K562 (cell line): ENCODE measurements around the gene ZSWIM1.

ENCODE experiments used
- CREB3 ChIP-seq: fragments of 450-650 bp; conservative IDR thresholded peaks from 2 replicates; pipeline ENCODE4 v1.6.1; 2016; ENCODE audit warnings: missing genetic modification characterization, low read depth, mild to moderate bottlenecking, missing compliant biosample characterization, moderate library complexity
- CTCF ChIP-seq, 3 experiments: IDR thresholded peaks in 2 of 3; conservative IDR thresholded peaks in 1 of 3; 2 replicates each; pipeline ENCODE4 v1.5.1; 2011 to 2012; ENCODE audit warnings: low read length in 3 of 3, mild to moderate bottlenecking in 3 of 3, control low read depth in 2 of 3, improper control_type of control experiment in 1 of 3, inconsistent platforms in 1 of 3, low read depth in 1 of 3, mixed read lengths in 1 of 3, moderate library complexity in 1 of 3; ENCODE audit not compliant: insufficient read depth in 2 of 3
- FIP1L1 ChIP-seq: fragments of 200-400 bp; formaldehyde crosslinking; IDR thresholded peaks from 2 replicates; pipeline ENCODE4 v1.6.1; 2018; ENCODE audit warnings: mild to moderate bottlenecking, low read depth, low read length; ENCODE audit not compliant: poor library complexity, severe bottlenecking
- MEIS2 ChIP-seq: fragments of 450-650 bp; IDR thresholded peaks from 2 replicates; pipeline ENCODE4 v1.6.1; 2014; ENCODE audit warnings: mild to moderate bottlenecking; ENCODE audit not compliant: partially characterized antibody

DNA sequence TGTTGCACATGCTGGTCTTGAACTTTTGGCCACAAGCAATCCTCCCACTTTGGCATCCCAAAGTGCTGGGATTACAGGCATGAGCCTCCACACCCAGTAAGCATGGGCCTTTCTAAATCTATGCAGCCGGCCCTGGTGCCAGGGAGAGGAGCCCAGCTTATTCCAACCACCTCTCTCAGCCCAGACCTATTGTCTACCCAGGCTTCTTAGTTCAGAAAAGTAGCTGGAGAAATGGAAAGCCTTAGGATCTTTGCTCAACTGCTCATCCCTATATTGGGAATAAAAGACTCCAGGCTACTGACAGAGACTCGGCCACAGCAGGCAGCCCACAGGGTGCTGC is 45.7 kb downstream of the ZSWIM1 start:
- TF ChIP-seq CTCF (IDR thresholded peaks at IDR 0.05 in 2 of 3, conservative IDR thresholded peaks at IDR 0.05 in 1 of 3; ENCODE audit: insufficient read depth in 2 of 3, low read depth in 1 of 3, low read length in 3 of 3) (no peak), FIP1L1 (no peak), CREB3 (tag) (no peak), MEIS2 (no peak)
